ENCODE results near the gene NDUFA7.
"Not testable (repeated sequence)": the region's sequence is repeated elsewhere in the genome, so short reads cannot be mapped to it uniquely, and the experiment has no call there.

Gene NDUFA7

GRCh38 chr19:8343483-8343844, 22.3 kb upstream of the NDUFA7 start:
- TF ChIP-seq Cebpa-rat (IDR thresholded peaks at IDR 0.05): no peak
- H3K27ac ChIP-seq: no peak overlapping the region
- H3K4me2 ChIP-seq: peak overlapping the region; percentile 50 to 99 (median 96); a peak in 21 of 22 replicates
- H4K20me1 ChIP-seq: peaks cover 0 to 7% (median 0%) of the 10 kb centered on the region in 11 experiments; a peak in 1 of 22 replicates
- peak overlapping the region in 3 of 11 experiments; percentile 77 to 89 (median 79); a peak in 3 of 22 replicates for H3K9ac ChIP-seq
- no peaks in the 10 kb centered on the region for H3K36me3 ChIP-seq
- peak overlapping the region in 6 of 10 experiments; percentile 58 to 81 (median 69); a peak in 9 of 20 replicates for H3K4me3 ChIP-seq
- H3K27me3 ChIP-seq: peaks cover 0 to 23% (median 4%) of the 10 kb centered on the region in 11 experiments; a peak in 10 of 22 replicates
- H3K4me1 ChIP-seq: peaks cover 7 to 62% (median 41%) of the 10 kb centered on the region in 10 experiments
- H3K9me3 ChIP-seq (replicated peaks in 1 of 11): no peaks in the 10 kb centered on the region

- TF ChIP-seq Cebpa-rat (IDR thresholded peaks at IDR 0.05): no peak
- Histone ChIP-seq H3K27me3 (peaks cover 0 to 23% (median 4%) of the 10 kb centered on the region in 11 experiments; a peak in 10 of 22 replicates), H3K4me2 (peak within 1 kb of the TSS; percentile 85 to 99 (median 97)), H3K9ac (peak within 1 kb of the TSS; percentile 65 to 89 (median 78); a peak in 21 of 22 replicates), H3K4me3 (peak within 1 kb of the TSS; percentile 58 to 81 (median 70)), H3K36me3 (no peaks in the 10 kb centered on the region), H4K20me1 (peaks cover 0 to 7% (median 0%) of the 10 kb centered on the region in 11 experiments; a peak in 1 of 22 replicates), H3K27ac (peak within 1 kb of the TSS in 10 of 11 experiments; percentile 63 to 95 (median 78); a peak in 20 of 22 replicates), H3K4me1 (peaks cover 7 to 60% (median 40%) of the 10 kb centered on the region in 10 experiments), H3K9me3 (replicated peaks in 1 of 11) (no peaks in the 10 kb centered on the region)
These were observed 21.7 kb upstream of the NDUFA7 start, which contains the start of gene KANK3 for GRCh38 chr19:8342684-8343482. Gene KANK3, minus strand, starts transcription at chr19:8343262. Its CDS starts 5,434 bp downstream, at chr19:8337828.

GRCh38 chr19:8342316-8342683, 21.1 kb upstream of the NDUFA7 start:
- H3K9me3 ChIP-seq (replicated peaks in 1 of 11): no peaks in the 10 kb centered on the region
- peak overlapping the region in 9 of 10 experiments; percentile 63 to 81 (median 71); a peak in 14 of 20 replicates for H3K4me3 ChIP-seq
- H3K27me3 ChIP-seq: peaks cover 0 to 24% (median 4%) of the 10 kb centered on the region in 11 experiments; a peak in 10 of 22 replicates
- peak overlapping the region in 5 of 11 experiments; percentile 40 to 95 (median 80); a peak in 7 of 22 replicates for H3K27ac ChIP-seq
- no peak for TF ChIP-seq Cebpa-rat (IDR thresholded peaks at IDR 0.05)
- H3K4me1 ChIP-seq: peaks cover 13 to 60% (median 40%) of the 10 kb centered on the region in 10 experiments
- H3K36me3 ChIP-seq: no peaks in the 10 kb centered on the region
- peak overlapping the region in 9 of 11 experiments; percentile 32 to 89 (median 70); a peak in 13 of 22 replicates for H3K9ac ChIP-seq
- H3K4me2 ChIP-seq: peak overlapping the region in 10 of 11 experiments; percentile 85 to 99 (median 98); a peak in 21 of 22 replicates
- peaks cover 0 to 7% (median 0%) of the 10 kb centered on the region in 11 experiments; a peak in 1 of 22 replicates for H4K20me1 ChIP-seq

- not testable (repeated sequence) for H3K9me3 ChIP-seq (replicated peaks in 1 of 11); H4K20me1 ChIP-seq; H3K4me3 ChIP-seq; H3K9ac ChIP-seq; H3K36me3 ChIP-seq
- peaks cover 20 to 64% (median 46%) of the 10 kb centered on the region in 10 experiments for H3K4me1 ChIP-seq
- H3K4me2 ChIP-seq: peak overlapping the region in 7 of 11 experiments; percentile 85 to 99 (median 98); a peak in 10 of 22 replicates
- H3K27me3 ChIP-seq: peaks cover 0 to 32% (median 7%) of the 10 kb centered on the region in 11 experiments; a peak in 14 of 22 replicates
- H3K27ac ChIP-seq: peak overlapping the region in 1 of 11 experiments; percentile 95; a peak in 2 of 22 replicates
These were observed 20.3 kb upstream of the NDUFA7 start for GRCh38 chr19:8341504-8341903.

GRCh38 chr19:8340341-8341096, 19.3 kb upstream of the NDUFA7 start:
- Histone ChIP-seq H3K9me3 (replicated peaks in 1 of 11) (no peaks in the 10 kb centered on the region), H3K27me3 (peaks cover 8 to 42% (median 17%) of the 10 kb centered on the region in 11 experiments), H3K9ac (no peak overlapping the region; a peak in 1 of 22 replicates), H3K4me2 (peak overlapping the region; percentile 4 to 98 (median 53); a peak in 20 of 22 replicates), H3K27ac (0 out of 22 replicates have a peak overlapping the region, but pooled peaks of 1 of the 11 experiments have one; percentile 12), H3K4me3 (no peak overlapping the region), H4K20me1 (peaks cover 0 to 11% (median 0%) of the 10 kb centered on the region in 11 experiments; a peak in 4 of 22 replicates), H3K36me3 (no peaks in the 10 kb centered on the region), H3K4me1 (peaks cover 24 to 73% (median 56%) of the 10 kb centered on the region in 10 experiments)
- TF ChIP-seq Cebpa-rat (IDR thresholded peaks at IDR 0.05): no peak

GRCh38 chr19:8338835-8339234, 17.7 kb upstream of the NDUFA7 start:
- H3K4me2 ChIP-seq: no peak overlapping the region
- no peak overlapping the region for H3K9ac ChIP-seq
- peaks cover 33 to 77% (median 62%) of the 10 kb centered on the region in 10 experiments for H3K4me1 ChIP-seq
- H3K4me3 ChIP-seq: no peak overlapping the region
- no peaks in the 10 kb centered on the region for H3K9me3 ChIP-seq (replicated peaks in 1 of 11)
- H4K20me1 ChIP-seq: peaks cover 0 to 27% (median 8%) of the 10 kb centered on the region in 11 experiments; a peak in 10 of 22 replicates
- H3K36me3 ChIP-seq: no peaks in the 10 kb centered on the region
- peaks cover 25 to 58% (median 34%) of the 10 kb centered on the region in 11 experiments for H3K27me3 ChIP-seq
- TF ChIP-seq Cebpa-rat (IDR thresholded peaks at IDR 0.05): no peak
- no peak overlapping the region for H3K27ac ChIP-seq

- Histone ChIP-seq H3K9ac (no peak overlapping the region), H3K4me1 (peaks cover 33 to 68% (median 58%) of the 10 kb centered on the region in 10 experiments), H3K36me3 (no peaks in the 10 kb centered on the region), H3K9me3 (replicated peaks in 1 of 11) (no peaks in the 10 kb centered on the region), H4K20me1 (peaks cover 0 to 36% (median 8%) of the 10 kb centered on the region in 11 experiments; a peak in 10 of 22 replicates), H3K27me3 (peaks cover 31 to 64% (median 39%) of the 10 kb centered on the region in 11 experiments), H3K4me2 (peak overlapping the region in 10 of 11 experiments; percentile 4 to 99 (median 94); a peak in 16 of 22 replicates), H3K27ac (no peak overlapping the region), H3K4me3 (no peak overlapping the region)
- no peak for TF ChIP-seq Cebpa-rat (IDR thresholded peaks at IDR 0.05)
These were observed 16.6 kb upstream of the NDUFA7 start for GRCh38 chr19:8337728-8338127.

- peaks cover 33 to 57% (median 48%) of the 10 kb centered on the region in 10 experiments for H3K4me1 ChIP-seq
- no peaks in the 10 kb centered on the region for H3K9me3 ChIP-seq (replicated peaks in 1 of 11)
- H3K27ac ChIP-seq: peak overlapping the region in 1 of 11 experiments; percentile 30; a peak in 1 of 22 replicates
- peak overlapping the region in 10 of 11 experiments; percentile 88 to 99 (median 95); a peak in 19 of 22 replicates for H3K4me2 ChIP-seq
- H4K20me1 ChIP-seq: peaks cover 0 to 36% (median 8%) of the 10 kb centered on the region in 11 experiments; a peak in 10 of 22 replicates
- H3K36me3 ChIP-seq: no peaks in the 10 kb centered on the region
- H3K27me3 ChIP-seq: peaks cover 31 to 53% (median 38%) of the 10 kb centered on the region in 11 experiments
- 0 out of 22 replicates have a peak overlapping the region, but pooled peaks of 1 of the 11 experiments have one; percentile 36 for H3K9ac ChIP-seq
- no peak for TF ChIP-seq Cebpa-rat (IDR thresholded peaks at IDR 0.05)
- H3K4me3 ChIP-seq: no peak overlapping the region
These were observed 15.5 kb upstream of the NDUFA7 start for GRCh38 chr19:8336660-8337059.
